Erythroblast (primary cell): ENCODE results near the gene RHOT2.

Experiments
- GATA1 ChIP-seq: IDR thresholded peaks from 2 replicates; pipeline ENCODE4 v1.6.1; 2011; ENCODE audit warnings: low read depth, mild to moderate bottlenecking, control low read depth, low read length, moderate library complexity
- POLR2A ChIP-seq: IDR thresholded peaks from 2 replicates; pipeline ENCODE4 v1.6.1; 2011; ENCODE audit warnings: mild to moderate bottlenecking, low read length

DNA sequence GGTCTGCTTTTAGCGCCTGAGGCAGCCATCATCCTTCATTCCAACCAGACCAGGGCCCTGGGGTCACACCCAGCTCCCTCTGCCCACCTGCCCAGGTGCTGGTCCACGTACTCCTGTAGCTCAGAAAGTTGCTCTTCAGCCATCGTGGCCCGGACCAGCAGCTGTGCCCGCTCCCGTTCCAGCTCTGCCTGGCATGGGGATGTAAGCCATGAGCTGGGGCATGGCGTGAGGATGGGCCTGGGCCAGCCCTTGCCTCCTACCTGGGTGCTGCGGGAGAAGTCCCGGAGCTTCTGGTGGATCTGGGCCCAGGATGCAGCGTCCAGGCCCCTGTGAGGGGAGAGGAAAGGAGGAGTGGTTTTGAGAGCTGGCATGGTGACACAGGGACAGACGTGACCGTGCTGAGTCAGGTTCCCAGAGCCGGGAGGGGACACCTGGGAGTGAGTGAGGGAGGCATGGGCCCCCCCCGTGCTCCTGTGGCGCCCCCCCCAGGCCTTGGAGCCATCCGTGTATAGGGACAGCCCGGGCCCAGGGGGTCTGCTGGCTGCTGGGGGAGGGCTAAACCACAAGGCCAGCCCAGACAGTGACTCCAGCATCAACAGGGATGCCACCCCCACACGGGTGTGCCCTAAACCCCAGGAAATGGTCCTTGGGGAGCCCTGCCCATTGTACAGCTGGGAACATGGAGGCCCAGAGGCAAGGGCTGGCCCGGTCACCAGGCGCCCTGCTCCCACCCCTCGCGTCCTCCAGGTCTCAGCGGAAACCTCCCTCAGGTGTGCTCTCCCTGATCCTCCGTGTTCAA is 55.1 kb downstream of the RHOT2 start:
- no peak for TF ChIP-seq POLR2A
- TF ChIP-seq GATA1, result no peak
